Measurements from ENCODE around the gene FAM168B. TPM values are rescaled to one million over a fixed set of nuclear protein-coding genes. Genes with fewer than 3 reads are reported as not detected.

FAM168B gene
- total and polyA plus RNA-seq, 10 of the 15 experiments (the other 5 are each of a cell fraction or from before 2014, with no cell fraction given): 3.5 to 77.3 (median 45.9) TPM

GRCh38 chr2:131105950-131106801, 12.9 kb upstream of the FAM168B start (continued):
- TF ChIP-seq, protein P1, sequence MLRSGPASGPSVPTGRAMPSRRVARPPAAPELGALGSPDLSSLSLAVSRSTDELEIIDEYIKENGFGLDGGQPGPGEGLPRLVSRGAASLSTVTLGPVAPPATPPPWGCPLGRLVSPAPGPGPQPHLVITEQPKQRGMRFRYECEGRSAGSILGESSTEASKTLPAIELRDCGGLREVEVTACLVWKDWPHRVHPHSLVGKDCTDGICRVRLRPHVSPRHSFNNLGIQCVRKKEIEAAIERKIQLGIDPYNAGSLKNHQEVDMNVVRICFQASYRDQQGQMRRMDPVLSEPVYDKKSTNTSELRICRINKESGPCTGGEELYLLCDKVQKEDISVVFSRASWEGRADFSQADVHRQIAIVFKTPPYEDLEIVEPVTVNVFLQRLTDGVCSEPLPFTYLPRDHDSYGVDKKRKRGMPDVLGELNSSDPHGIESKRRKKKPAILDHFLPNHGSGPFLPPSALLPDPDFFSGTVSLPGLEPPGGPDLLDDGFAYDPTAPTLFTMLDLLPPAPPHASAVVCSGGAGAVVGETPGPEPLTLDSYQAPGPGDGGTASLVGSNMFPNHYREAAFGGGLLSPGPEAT (IDR thresholded peaks at IDR 0.05; ENCODE audit: low read depth): peak; percentile 51
- TF ChIP-seq MYB (IDR thresholded peaks at IDR 0.05; ENCODE audit: borderline replicate concordance, low read depth, low read length) (no peak), POLR2A (IDR thresholded peaks at IDR 0.05; ENCODE audit: low read depth, low read length) (no peak), MEF2B (IDR thresholded peaks at IDR 0.05; ENCODE audit: partially characterized antibody, poor library complexity, severe bottlenecking) (peak; percentile 6), POLR2AphosphoS5 (IDR thresholded peaks at IDR 0.05; ENCODE audit: low read length) (peak; percentile 30; the same call in 1 of the 2 replicates), IRF5 (IDR thresholded peaks at IDR 0.05; ENCODE audit: borderline replicate concordance) (no peak), EGR1 (IDR thresholded peaks at IDR 0.05; ENCODE audit: borderline replicate concordance in 1 of 2, low read depth in 2 of 2, low read length in 2 of 2) (peak in 1 of 2 experiments; percentile 61; a peak in 1 of 3 replicates), CHD2 (IDR thresholded peaks at IDR 0.05; ENCODE audit: borderline replicate concordance, low read depth, low read length) (no peak), MAX (IDR thresholded peaks at IDR 0.05; ENCODE audit: low read depth, low read length) (peak; percentile 26; the same call in 1 of the 2 replicates), FOXK2 (IDR thresholded peaks at IDR 0.05) (peak; percentile 74), SREBF2 (IDR thresholded peaks at IDR 0.05; ENCODE audit: low read length) (no peak), POU2F2 (IDR thresholded peaks at IDR 0.05; ENCODE audit: borderline replicate concordance, low read depth, low read length) (peak; percentile 72; the same call in 1 of the 3 replicates), ZNF274 (IDR thresholded peaks at IDR 0.05; ENCODE audit: insufficient read depth, insufficient read length) (no peak), SIN3A (IDR thresholded peaks at IDR 0.05; ENCODE audit: low read depth, low read length) (peak; percentile 76; the same call in 1 of the 2 replicates), SPI1 (IDR thresholded peaks at IDR 0.05; ENCODE audit: borderline replicate concordance, insufficient read depth, low read depth, low read length) (peak; percentile 66; the same call in 1 of the 2 replicates), HDAC6 (IDR thresholded peaks at IDR 0.05; ENCODE audit: unreplicated experiment) (no peak), YBX1 (IDR thresholded peaks at IDR 0.05) (no peak)
- TF ChIP-seq, protein P2, sequence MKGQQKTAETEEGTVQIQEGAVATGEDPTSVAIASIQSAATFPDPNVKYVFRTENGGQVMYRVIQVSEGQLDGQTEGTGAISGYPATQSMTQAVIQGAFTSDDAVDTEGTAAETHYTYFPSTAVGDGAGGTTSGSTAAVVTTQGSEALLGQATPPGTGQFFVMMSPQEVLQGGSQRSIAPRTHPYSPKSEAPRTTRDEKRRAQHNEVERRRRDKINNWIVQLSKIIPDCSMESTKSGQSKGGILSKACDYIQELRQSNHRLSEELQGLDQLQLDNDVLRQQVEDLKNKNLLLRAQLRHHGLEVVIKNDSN (IDR thresholded peaks at IDR 0.05; ENCODE audit: borderline replicate concordance, extremely low read length, insufficient read depth, low read depth, low read length): peak; percentile 57
